COLO668 (cell line): ENCODE results near the gene FBXO17.

Experiments used
- DNase-seq: peaks from one replicate; lab custom pipeline; 2025; ENCODE audit not compliant: unreplicated experiment; lab: John Stamatoyannopoulos, UW

Gene FBXO17

GRCh38 chr19:38894968-38895367 is 80.6 kb downstream of the FBXO17 start:
- no peak for DNase-seq

GRCh38 chr19:38893341-38893771 is 82.2 kb downstream of the FBXO17 start:
- DNase-seq, result no peak

GRCh38 chr19:38892841-38893240 is 82.7 kb downstream of the FBXO17 start:
- DNase-seq, result no peak

DNA sequence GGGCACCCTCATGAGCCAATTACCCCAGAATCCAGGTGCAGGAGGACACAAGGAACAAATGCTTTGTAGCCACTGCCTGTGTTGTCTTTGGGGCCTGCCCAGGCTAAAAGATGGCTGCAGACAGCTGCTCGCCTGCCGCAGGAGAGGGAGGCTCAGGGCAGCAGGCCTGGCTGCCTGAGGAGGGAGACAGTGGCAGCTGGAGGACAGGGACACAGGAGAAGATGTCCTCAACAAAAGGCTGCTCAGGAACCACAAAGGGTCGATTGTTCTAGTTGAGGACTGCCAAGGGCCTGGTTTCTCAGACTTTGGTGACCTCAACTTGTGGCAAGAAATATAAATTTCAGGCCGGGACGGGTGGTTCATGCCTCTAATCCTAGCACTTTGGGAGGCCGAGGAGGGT is 83.8 kb downstream of the FBXO17 start:
- no peak for DNase-seq
